Medulla oblongata (tissue), 1 donor: ENCODE results near the gene ZNF609.
A peak's percentile ranks its signal among the peaks of the same experiment; 100 is the strongest.

Source experiments
- DNase-seq: peaks from one replicate; pipeline ENCODE4 v3.0.0-alpha.2; 2015; ENCODE audit errors: extremely low spot score

ZNF609 gene

DNA sequence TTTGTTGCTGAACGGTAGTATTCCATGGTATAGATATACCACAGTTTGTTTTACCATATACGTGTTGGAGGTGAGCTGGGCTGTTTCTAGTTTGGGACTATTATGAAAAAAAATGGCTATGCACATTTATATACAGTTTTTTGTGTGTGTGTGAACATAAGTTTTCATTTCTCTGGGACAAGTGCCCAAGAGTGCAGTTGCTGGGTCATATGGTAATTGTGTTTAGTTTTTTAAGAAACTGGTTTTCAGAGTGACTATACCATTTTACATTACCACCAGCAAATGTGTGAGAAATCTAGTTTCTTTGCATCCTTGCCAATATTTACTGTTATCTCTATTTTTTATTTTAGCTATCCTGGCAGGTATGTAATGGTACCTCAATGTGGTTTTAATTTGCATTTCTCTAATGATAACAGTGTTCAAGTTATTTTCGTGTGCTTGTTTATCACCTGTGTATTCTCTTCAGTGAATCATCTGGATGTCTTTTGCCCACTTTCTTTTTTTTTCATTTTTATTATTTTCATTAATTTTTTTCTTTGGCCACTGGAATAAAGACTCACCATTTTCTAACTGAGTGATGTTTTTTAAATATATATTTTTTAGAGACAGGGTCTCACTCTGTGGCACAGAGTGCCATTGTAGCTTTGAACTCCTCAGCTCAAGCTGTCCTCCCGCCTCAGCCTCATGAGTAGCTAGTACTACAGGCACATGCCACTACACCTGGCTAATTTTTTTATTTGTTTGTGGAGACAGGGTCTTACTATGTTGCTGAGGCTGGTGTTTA lies 75.3 kb downstream of the ZNF609 start:
- no peak for DNase-seq

DNA sequence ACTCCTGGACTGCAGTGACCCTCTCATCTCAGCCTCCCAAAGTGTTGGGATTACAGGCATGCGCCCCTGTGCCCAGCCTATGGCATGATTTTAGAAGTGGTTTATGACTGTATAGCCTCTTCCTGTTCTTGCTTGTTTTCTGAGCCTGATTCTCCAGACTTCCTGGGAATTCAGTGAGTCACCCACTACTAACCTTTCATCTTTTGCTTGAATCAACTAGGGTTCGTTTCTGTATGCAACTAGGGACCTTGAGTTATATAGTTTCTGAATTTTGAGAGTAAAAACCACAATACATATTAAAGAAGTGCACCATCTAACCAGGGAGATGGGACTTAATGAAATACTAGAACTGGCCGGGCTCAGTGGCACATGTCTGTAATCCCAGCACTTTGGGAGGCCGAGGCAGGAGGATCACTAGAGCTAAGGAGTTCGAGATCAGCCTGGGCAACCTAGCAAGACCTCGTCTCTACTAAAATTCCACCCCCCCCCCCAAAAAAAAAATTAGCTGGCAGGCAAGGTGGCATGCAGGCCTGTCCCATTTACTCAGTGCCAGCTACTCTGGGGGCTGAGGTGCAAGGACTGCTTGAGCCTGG lies 76.0 kb downstream of the ZNF609 start:
- DNase-seq: no peak

DNA sequence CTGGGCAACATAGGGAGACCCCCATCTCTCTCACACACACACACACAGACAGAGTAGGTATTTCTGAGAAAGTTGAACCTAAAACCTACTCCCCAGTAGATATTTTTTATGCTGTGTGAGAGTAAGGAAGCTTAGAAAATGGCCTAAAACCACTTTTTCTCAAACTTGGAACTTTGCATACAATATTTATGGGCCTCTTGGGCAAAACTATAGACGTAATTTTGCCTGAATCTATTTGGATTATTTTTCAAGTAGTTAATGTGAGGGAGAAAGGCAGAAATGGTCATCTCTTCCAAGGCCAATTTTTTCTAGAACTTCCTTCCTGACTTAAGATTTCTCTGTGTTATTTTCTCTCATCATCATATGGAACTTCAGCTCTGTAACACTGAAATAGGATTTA lies 81.7 kb downstream of the ZNF609 start:
- DNase-seq: no peak

DNA sequence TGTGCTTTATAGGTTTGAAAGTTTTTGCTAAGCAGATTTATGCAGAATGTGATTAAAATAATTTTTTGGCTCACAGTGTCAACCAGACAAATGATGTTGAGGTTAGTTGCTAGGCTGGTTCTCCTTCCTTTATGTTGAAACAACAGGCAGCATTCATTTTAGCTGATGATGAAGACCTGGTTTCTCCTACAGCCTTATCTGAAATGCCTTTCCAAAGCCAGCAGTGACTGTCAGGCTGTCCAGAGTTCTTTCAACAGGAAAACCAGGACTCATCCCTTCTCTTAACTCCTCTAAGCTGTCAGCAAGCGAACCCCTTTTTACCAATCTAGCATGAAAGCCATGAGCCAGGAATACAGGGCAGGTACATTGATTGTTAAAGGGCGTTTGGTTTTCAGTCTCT lies 84.1 kb downstream of the ZNF609 start:
- no peak for DNase-seq

DNA sequence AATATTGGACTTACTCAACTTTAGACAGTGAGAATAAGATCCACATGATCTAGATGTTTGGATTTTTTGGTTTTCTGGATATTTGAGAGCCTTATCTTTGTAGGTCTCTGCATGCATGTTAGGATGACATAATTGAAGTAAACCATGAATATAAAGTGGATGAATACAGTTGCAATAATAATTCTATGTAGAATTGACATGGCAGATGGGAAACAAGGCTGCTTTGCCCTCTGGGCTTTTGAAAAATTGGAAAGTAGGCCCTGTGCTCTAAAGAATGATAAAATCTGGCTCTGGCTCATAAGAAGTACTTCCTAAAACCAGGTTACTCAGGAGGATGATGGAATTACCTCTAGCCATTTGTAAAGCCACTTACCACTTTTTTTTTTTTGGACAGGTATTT lies 86.9 kb downstream of the ZNF609 start:
- no peak for DNase-seq

DNA sequence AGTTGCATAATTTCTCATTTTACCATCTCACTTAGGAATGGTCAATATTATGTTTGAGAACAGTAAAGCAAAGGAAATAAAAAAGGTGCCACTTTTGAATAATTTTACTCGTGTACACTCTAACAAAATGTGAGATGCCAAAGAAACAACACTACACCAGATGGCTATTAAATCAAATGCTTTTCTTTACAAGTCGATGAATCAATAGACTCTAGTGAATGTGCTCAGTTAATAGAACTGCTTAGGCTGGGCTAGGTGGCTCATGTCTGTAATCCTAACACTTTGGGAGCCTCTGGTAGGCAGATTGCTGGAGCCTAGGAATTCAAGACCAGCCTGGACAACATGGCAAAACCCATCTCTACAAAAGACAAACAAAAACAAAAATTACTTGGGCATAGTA lies 87.9 kb downstream of the ZNF609 start:
- no peak for DNase-seq

DNA sequence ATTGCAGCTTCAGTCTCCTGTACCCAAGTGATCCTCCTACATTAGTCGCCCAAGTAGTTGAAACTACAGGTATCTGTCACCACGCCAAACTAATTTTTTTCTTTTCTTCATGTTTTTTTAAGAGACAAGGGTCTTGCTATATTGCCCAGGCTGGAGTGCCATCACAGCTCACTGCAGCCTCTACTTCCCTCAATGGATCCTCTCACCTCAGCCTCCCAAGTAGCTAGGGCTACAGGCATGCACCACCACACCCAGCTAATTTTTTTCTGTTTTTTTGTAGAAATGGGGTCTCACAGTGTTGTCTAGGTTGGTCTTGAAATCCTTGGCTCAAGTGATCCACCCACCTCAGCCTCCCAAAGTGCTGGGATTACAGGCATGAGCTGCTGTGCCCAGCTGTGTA lies 89.5 kb downstream of the ZNF609 start:
- DNase-seq: no peak

DNA sequence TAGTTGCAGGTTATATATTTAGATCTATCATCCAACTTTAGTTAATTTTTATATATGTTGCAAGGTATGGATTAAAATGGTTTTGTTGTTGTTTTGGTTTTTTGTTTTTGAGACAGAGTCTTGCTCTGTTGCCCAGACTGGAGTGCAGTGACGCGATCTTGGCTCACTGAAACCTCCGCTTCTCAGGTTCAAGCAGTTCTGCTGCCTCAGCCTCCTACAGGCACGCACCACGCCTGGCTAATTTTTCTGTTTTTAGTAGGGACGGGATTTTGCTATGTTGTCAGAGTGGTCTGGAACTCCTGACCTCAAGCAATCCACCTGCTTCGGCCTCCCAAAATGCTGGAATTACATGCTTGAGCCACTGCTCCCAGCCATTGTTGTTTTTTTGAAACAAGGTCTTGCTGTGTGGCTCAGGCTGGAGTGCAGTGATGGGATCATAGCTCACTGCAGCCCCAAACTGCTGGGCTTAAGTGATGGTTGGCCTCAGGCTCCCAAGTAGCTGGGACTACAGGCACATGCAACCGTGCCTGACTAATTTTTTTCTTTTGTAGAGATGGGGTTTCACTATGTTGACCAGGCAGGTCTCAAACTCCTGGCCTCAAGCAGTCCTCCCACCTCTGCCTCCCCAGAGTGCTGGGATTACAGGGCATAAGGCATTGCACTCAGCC lies 92.0 kb downstream of the ZNF609 start:
- DNase-seq: no peak

DNA sequence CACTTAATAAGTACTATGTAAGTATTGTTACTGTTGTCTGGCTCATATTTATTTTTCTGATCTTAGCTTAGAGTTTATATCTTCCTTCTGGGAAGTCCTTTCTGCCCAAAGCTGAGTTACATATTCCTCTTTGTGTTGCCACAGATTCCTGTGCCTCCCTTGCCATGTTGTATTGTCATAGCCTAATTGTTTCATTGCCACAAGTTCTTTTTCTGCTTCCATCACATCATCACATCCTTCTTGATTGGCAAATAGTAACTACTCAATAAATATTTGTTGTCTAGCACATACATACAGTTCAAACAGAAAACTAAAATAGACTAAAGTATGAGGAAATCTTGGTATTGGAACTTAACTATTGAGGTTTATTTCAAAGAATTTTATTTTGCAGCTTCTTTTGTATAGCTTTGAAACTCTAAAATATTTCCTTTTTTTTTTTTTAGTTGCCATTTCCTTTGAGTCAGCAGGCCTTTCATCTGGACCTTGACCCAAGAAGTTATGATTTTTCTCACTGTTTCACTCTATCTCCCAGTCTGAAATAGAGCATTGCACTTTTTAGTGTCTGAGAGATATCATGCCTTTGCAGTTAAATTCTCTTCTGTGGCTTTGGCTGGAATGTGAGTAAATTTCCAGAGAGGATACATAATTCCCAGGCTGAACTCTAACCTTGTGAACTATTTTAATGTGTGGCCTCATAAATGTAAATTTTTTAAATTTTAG lies 98.2 kb downstream of the ZNF609 start:
- no peak for DNase-seq

DNA sequence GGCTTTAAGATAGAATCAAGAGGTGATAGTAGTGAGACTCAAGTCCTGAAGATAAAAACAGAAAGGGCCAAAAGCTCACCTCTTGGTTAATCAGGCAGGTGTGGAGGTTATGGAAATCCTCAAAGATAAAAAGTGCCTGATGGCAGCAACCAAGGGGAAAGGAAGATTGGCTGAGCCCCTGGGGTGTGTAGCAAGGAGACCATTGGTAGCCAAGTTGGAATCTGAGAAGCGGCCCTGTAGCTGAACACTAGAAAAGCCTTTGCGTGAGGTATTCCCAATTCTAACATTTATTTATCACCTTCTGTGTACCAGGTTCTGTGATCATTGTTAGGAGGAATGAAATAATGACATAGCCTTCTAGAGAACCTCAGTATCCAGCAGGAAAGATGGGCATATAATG lies 98.9 kb downstream of the ZNF609 start:
- no peak for DNase-seq

DNA sequence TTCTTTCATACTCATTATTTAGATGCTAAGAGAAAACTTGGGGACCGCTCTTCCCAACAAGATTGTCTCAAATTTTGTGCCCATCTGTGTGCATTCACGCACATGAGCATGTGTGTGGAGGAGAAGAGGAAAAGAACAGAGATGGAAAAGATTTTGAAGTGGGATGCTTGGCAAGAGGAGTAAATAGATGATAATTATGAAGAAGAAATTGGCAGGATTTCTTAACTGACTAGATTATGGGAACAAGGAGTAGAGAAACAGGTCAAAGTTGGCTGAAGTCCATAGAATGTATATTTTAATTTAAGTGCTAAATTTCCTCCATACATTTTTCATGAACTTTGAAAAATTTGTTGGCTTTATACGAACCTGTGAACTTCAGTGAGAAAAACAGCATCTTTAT lies 100.1 kb downstream of the ZNF609 start:
- no peak for DNase-seq

DNA sequence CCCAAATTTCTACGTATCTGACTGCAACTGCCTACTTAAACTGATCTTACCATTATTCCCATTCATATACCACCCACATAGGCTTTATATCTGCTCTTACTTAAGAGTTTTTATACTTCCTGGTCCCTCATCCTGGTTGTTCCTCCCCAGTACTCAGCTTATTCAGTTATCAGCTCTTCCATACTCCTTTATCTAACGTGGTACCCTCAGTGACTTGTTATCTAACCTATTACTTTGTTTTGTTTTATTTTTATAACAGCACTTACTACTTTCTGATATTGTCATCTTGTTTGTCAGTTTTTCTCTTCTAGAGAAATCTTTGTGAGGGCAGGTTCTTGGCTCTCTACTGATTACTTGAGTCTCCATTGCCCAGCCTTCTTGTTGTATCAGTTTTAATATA lies 100.6 kb downstream of the ZNF609 start:
- DNase-seq: no peak

DNA sequence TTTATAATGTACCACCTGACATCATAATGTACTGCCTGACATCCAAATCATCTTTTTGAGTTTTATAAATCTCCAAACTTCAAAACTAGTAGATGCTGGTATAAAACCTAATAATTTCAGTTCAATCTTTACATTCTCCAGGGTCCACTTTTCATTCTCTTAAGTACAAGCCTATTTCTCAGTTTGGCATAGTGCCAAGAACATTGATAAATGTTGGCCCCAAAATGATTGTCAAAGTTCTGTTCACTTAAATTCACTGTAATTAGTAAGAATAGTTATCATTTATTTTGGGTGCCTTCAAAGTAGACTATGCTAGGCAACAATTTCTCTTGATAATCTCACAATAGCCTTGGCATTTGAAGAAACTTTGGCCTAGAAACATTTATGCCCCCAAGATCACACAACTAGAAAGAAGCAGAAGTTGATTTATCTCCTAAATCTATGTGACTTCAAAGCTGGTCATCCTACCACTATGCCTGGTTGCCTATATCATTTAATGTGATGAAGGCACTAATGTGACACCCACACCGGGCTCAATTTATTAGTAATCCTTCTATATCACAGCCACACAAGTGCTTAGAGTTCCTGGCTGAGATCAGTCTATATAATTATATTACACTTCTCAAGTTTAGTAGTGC lies 101.7 kb downstream of the ZNF609 start:
- no peak for DNase-seq

DNA sequence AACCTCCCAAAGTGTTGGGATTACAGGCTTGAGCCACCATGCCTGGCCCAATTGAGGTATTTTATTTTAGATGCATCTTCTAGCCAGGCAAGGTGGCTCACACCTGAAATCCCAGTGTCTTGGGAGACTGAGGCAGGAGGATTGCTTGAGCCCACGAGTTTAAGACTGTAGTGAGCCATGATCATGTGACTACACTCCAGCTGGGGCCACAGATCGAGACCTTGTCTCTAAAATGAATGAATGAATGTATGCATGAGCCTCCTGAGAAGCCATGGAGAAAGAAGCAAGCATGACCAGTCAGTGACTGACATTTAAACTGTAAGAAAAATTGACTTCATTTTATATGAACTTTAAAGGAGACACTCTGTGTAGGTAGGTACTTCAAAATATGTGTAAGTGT lies 105.7 kb downstream of the ZNF609 start:
- no peak for DNase-seq

DNA sequence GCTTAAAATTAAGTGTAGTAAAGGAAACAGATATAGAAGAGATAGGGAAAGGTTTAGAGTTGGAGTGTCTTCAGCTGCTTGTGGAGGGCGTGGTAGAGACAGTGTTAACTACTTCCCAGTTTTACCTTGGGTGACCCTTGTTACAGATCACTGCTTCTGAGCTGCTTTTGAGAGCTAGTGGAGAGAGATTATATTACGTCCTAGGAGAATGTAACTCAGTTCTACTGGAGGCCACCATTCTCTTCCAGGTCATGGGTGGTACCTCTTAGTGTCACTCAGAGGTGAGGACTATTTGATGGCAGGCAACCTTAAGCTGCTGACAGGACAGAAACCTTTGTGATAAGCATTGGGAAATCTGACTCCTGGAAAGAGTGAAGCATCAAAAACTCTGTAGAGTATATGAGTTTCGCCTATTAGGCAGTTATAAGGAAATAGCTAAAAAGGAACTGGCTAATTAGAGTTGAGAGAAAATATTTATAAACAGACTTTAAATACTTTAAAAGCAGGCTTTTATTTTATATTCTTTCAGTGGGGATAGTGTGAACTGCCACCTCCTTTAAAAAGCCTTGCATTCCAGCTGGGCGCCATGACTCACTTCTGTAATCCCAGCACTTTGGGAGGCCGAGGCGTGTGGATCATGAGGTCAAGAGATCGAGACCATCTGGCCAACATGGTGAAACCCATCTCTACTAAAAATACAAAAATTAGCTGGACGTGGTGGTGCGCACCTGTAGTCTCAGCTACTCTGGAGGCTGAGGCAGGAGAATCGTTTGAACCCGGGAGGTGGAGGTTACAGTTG lies 106.5 kb downstream of the ZNF609 start:
- DNase-seq: no peak

DNA sequence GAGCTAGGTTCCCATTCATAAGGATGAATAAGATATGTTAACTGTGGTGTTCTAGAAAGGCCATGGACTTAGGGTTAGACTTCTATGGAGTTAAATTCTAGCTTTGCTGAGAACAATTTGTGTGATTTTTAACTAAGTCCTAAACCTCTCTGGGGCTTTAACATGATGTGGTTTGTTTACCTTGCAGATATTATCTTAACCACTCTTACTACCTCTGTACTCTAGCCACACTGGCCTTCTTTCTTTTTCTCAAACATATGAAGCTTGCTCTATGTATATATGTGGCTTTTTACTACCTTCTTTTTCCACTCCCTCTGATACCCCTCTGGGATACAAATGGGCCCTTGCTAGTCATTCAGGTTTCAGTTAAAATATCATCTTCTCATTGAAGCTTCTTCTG lies 108.4 kb downstream of the ZNF609 start:
- no peak for DNase-seq

DNA sequence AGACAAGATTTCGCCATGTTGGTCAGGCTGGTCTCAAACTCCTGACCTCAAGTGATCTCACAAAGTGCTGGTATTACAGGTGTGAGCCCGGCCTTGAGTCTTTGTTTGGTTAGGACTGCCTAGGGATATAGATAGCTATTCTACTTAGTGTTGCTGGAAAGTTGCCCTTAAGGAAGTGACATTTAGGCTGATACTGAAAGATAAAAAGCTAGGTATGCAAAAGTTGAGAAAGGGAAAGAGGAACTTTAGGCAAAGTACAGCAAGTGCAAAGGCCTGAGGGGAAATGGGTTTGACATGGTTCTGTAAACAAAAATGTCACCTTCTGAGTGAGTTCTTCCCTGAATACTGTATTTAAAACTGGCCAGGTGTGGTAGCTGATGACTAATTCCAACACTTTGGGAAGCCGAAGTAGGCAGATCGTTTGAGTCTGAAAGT lies 111.5 kb downstream of the ZNF609 start:
- DNase-seq: peak; percentile 34

DNA sequence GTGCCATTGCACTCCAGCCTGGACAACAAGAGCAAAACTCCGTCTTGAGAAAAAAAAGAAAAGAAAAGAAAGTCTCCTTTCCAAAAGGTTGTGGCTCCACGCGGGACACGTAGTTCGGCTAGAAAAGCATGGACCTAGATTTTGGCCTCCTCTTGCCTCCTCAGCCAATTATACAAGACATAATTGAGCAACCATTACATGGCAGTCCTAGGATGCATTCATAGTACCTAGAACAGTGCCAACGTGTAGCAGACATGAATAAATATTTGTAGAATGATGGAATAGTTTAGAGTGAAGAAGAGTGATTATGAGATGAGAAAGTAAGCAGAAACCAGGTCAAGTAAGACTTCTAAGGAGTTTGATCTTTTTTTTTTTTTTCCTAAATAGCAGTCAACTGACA lies 112.5 kb downstream of the ZNF609 start:
- no peak for DNase-seq

DNA sequence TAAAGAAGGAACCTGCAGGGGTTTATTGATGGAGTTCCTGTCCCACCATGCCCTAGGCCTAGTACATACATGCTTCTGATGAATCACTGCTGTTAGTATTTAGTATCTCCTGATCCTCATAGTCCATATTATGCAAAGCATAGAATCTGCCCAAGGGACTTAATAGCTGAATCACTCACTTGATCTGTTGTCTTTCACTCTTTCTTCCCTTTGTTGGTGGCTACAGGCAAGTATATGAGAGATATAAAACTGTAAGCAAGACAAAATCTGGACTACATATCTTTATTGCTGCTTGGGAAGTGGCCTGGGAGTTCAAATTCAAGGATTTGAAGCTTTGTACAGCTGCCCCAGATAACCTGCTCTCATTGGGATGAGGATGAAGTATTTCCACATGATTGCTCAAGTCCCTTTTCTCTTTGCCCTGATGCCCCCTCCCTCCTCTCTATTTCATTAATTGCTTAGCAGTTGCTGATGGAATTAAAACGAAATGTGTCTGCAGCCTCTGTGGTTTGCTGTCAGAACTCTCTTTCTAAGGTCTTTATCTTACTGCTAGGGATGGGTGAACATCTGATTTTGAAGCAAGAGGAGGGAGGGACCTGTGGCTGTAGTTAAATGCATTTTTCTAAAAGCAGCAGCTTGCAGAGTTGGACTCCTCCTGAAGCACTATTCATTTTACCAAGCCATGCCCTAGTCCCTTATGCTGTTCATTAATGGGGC lies 114.1 kb downstream of the ZNF609 start:
- no peak for DNase-seq

DNA sequence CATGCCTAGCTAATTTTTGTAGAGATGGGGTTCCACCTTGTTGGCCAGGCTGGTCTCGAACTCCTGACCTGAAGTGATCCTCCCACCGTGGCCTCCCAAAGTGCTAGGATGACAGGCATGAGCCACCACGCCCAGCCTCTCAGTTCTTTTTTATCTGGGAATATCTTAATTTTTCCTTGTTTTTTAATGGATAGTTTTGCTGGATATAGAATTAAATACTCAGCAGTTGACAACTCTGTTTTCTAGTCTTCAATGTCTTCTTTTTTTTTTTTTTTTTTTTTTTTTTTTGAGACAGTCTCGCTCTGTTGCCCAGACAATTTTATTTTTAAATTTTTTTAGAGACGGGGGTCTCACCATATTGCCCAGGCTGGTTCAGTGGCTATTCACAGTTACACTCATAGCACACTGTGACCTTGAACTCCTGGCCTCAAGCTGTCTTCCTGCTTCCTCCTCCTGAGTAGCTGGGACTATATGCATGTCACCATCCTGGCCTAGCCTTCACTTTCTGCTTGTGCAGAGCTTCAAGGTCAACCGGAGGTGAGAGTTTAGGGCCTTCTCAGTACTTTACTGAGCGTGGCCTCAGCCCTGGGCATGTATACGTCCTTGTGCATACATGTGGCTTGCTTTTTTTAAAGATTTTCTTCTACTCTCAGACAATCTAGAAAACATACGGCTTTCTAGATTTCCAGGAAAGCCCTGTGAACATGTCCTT lies 120.5 kb downstream of the ZNF609 start:
- DNase-seq: no peak
